Smooth muscle cell (in vitro differentiated cells): ENCODE results near the gene UNKL. TPM values are rescaled to one million over a fixed set of nuclear protein-coding genes. Genes with fewer than 3 reads are reported as not detected.
"Not testable (repeated sequence)": the region's sequence is repeated elsewhere in the genome, so short reads cannot be mapped to it uniquely, and the experiment has no call there.

Experiments used
- DNase-seq: peaks from one replicate; lab custom pipeline; 2025; ENCODE audit not compliant: unreplicated experiment; lab: John Stamatoyannopoulos, UW
- H2AFZ ChIP-seq: fragments of 200-600 bp; sonication (generic); 2 replicates; pipeline ENCODE4 v1.6.0; 2016; ENCODE audit warnings: antibody characterized with exemption, low read depth, mild to moderate bottlenecking
- H3F3A ChIP-seq: fragments of 200-600 bp; sonication (generic); 2 replicates; pipeline ENCODE4 v1.6.0; 2017; ENCODE audit warnings: antibody characterized with exemption, low read depth
- H3K27ac ChIP-seq: fragments of 200-600 bp; sonication (generic); 2 replicates; pipeline ENCODE4 v1.5.1; 2016; ENCODE audit warnings: low read depth, mild to moderate bottlenecking
- H3K27me3 ChIP-seq: fragments of 200-600 bp; sonication (generic); 2 replicates; pipeline ENCODE4 v1.6.1; 2016; ENCODE audit warnings: low read depth, mild to moderate bottlenecking
- H3K36me3 ChIP-seq: fragments of 200-600 bp; sonication (generic); 2 replicates; pipeline ENCODE4 v1.5.1; 2016; ENCODE audit warnings: low read depth
- H3K4me1 ChIP-seq: fragments of 200-600 bp; sonication (generic); 2 replicates; pipeline ENCODE4 v1.5.1; 2016; ENCODE audit warnings: low read depth
- H3K4me2 ChIP-seq: fragments of 200-600 bp; sonication (generic); 2 replicates; pipeline ENCODE4 v1.6.0; 2016; ENCODE audit warnings: mild to moderate bottlenecking
- H3K4me3 ChIP-seq: fragments of 200-600 bp; sonication (generic); 2 replicates; pipeline ENCODE4 v1.5.1; 2016; ENCODE audit warnings: mild to moderate bottlenecking
- H3K79me2 ChIP-seq: fragments of 200-600 bp; sonication (generic); 2 replicates; pipeline ENCODE4 v1.6.0; 2016; ENCODE audit warnings: low read depth, mild to moderate bottlenecking
- H3K9ac ChIP-seq: fragments of 200-600 bp; sonication (generic); 2 replicates; pipeline ENCODE4 v1.6.0; 2016; ENCODE audit warnings: low read depth
- H3K9me3 ChIP-seq: fragments of 200-600 bp; sonication (generic); replicated peaks from 2 replicates; pipeline ENCODE4 v1.5.1; 2016; ENCODE audit warnings: low read depth
- H4K20me1 ChIP-seq: fragments of 200-600 bp; sonication (generic); 2 replicates; pipeline ENCODE4 v1.6.0; 2016; ENCODE audit warnings: low read depth
- WGBS: methylation state at CpG from one replicate; pipeline ENCODE4 v1.1.7; 2016; ENCODE audit warnings: low lambda C conversion rate; 5-methylcytosine and 5-hydroxymethylcytosine counted together
- polyA plus RNA-seq: library from polyadenylated mRNA; unstranded; fragments of >200 nt; fragmentation: Nextera tagmentation; extraction: Ambion mirVana; gene quantifications from 2 replicates; pipeline ENCODE4 v1.2.1, GENCODE V29; 2016
- total RNA-seq: library from RNA; depleted of rRNA; stranded (reverse); fragments of >200 nt; gene quantifications from 2 replicates; pipeline ENCODE4 v1.2.3, GENCODE V29; 2014
- TF ChIP-seq, protein P1 (sequence below): fragments of 200-600 bp; sonication (generic); IDR thresholded peaks from 2 replicates; pipeline ENCODE4 v1.5.1; 2017; ENCODE audit warnings: borderline replicate concordance, mild to moderate bottlenecking, antibody characterized with exemption; ENCODE audit not compliant: insufficient read depth, poor library complexity, severe bottlenecking

UNKL gene
- total and polyA plus RNA-seq, 2 experiments from 2014 or later, result 5.2 to 6.2 TPM

- Histone ChIP-seq H3K27ac (no peak overlapping the region), H3K27me3 (no peaks in the 10 kb centered on the region), H3K36me3 (no peaks in the 10 kb centered on the region), H3K4me3 (no peak overlapping the region), H3K4me2 (no peak overlapping the region), H2AFZ (no peak overlapping the region), H3K9me3 (no peaks in the 10 kb centered on the region), H3K79me2 (no peaks in the 10 kb centered on the region), H3K4me1 (no peaks in the 10 kb centered on the region), H3K9ac (no peak overlapping the region), H3F3A (no peaks in the 10 kb centered on the region), H4K20me1 (no peaks in the 10 kb centered on the region)
- 86% methylated on average over 22 of the region's 22 CpGs for WGBS
- DNase-seq, result no peak
- TF ChIP-seq, protein P1, sequence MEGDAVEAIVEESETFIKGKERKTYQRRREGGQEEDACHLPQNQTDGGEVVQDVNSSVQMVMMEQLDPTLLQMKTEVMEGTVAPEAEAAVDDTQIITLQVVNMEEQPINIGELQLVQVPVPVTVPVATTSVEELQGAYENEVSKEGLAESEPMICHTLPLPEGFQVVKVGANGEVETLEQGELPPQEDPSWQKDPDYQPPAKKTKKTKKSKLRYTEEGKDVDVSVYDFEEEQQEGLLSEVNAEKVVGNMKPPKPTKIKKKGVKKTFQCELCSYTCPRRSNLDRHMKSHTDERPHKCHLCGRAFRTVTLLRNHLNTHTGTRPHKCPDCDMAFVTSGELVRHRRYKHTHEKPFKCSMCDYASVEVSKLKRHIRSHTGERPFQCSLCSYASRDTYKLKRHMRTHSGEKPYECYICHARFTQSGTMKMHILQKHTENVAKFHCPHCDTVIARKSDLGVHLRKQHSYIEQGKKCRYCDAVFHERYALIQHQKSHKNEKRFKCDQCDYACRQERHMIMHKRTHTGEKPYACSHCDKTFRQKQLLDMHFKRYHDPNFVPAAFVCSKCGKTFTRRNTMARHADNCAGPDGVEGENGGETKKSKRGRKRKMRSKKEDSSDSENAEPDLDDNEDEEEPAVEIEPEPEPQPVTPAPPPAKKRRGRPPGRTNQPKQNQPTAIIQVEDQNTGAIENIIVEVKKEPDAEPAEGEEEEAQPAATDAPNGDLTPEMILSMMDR, result no peak
Measured at GRCh38 chr16:1441391-1441829, 26.9 kb upstream of the UNKL start.

GRCh38 chr16:1439699-1440074 is 25.2 kb upstream of the UNKL start:
- not testable (repeated sequence) for H3K4me3 ChIP-seq, H3K36me3 ChIP-seq, H3K27ac ChIP-seq, H3F3A ChIP-seq, H3K4me1 ChIP-seq, H3K9ac ChIP-seq, H2AFZ ChIP-seq, H3K9me3 ChIP-seq, DNase-seq, H3K27me3 ChIP-seq, H4K20me1 ChIP-seq, H3K79me2 ChIP-seq, H3K4me2 ChIP-seq
- WGBS, result 90% methylated on average over 4 of the region's 4 CpGs

GRCh38 chr16:1439058-1439698 is 24.7 kb upstream of the UNKL start:
- H3K79me2 ChIP-seq, result no peaks in the 10 kb centered on the region
- H3K9me3 ChIP-seq, result no peaks in the 10 kb centered on the region
- no peak overlapping the region for H3K9ac ChIP-seq
- 90% methylated on average over 27 of the region's 27 CpGs for WGBS
- H3K4me1 ChIP-seq, result no peaks in the 10 kb centered on the region
- no peak overlapping the region for H2AFZ ChIP-seq
- H3K27me3 ChIP-seq, result no peaks in the 10 kb centered on the region
- H3K36me3 ChIP-seq, result no peaks in the 10 kb centered on the region
- H3K4me3 ChIP-seq, result no peak overlapping the region
- TF ChIP-seq, protein P1, result no peak
- no peaks in the 10 kb centered on the region for H3F3A ChIP-seq
- no peak overlapping the region for H3K4me2 ChIP-seq
- no peaks in the 10 kb centered on the region for H4K20me1 ChIP-seq
- no peak for DNase-seq
- no peak overlapping the region for H3K27ac ChIP-seq

DNA sequence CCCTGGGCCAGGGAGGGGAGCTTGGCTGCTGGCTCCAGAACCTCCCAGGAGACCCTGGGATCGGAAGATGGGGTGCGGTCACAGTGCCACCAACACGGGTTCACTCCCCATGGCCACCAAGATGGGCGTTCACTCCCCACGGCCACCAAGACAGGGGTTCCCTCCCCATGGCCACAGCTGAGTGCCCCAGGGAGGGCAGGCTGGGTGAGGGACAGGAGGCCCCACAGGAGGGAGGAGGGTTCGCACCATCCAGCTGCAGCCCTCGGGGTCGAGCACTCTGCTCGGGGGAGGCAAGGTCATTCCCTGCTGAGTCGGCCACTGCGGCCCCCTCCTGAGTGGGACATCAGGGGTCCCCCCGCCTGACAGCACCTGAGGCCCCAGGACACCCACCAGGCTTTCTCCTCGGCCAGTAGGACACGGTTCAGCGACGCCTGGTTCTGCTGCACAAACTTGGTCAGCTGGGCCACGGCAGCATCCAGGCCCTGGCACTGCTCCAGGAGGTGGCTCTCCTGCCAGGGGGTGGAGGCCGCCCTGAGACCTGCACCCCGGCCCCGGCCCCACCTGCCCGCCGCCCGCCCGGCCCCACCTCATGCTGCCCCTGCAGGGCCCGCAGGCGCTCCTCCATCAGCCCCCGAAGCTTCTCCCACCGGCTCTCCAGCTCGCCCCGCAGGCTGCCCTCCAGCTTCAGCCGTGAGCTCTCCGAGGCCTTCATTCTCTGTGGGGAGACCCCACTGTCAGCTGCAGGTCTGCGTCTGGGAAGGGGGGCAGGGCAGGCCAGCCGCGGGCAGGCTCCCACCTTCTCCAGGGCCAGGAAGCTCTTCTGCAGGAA is 23.9 kb upstream of the UNKL start:
- Histone ChIP-seq H2AFZ (no peak overlapping the region), H3K27ac (no peak overlapping the region), H3K9ac (no peak overlapping the region), H3K9me3 (no peaks in the 10 kb centered on the region), H3K27me3 (no peaks in the 10 kb centered on the region), H4K20me1 (no peaks in the 10 kb centered on the region), H3K4me3 (no peak overlapping the region), H3K4me2 (no peak overlapping the region), H3K36me3 (no peaks in the 10 kb centered on the region), H3K4me1 (no peaks in the 10 kb centered on the region), H3F3A (no peaks in the 10 kb centered on the region), H3K79me2 (no peaks in the 10 kb centered on the region)
- TF ChIP-seq, protein P1, result no peak
- 93% methylated on average over 27 of the region's 35 CpGs for WGBS
- DNase-seq, result no peak
